Astrocyte (in vitro differentiated cells and primary cell): ENCODE results near the gene HOXD10. TPM values are rescaled to one million over a fixed set of nuclear protein-coding genes. Genes with fewer than 3 reads are reported as not detected.

Experiments used
- DNase-seq: peaks from one replicate; pipeline ENCODE4 v3.0.0-alpha.2; 2010; ENCODE audit warnings: low read depth
- FAIRE-seq: peaks from 2 replicates; lab custom pipeline; 2011; peaks lifted over from hg19 to GRCh38; lab: Jason Lieb, UNC
- H2AFZ ChIP-seq: 2 replicates; pipeline ENCODE4 v1.6.0; 2012; ENCODE audit warnings: low read depth, low read length, inconsistent platforms
- H3K27ac ChIP-seq: 2 replicates; pipeline ENCODE4 v1.5.1; 2011; ENCODE audit warnings: low read depth, low read length, inconsistent platforms
- H3K27me3 ChIP-seq: 2 replicates; pipeline ENCODE4 v1.6.0; 2011; ENCODE audit warnings: low read length, inconsistent platforms; ENCODE audit not compliant: insufficient read depth
- H3K36me3 ChIP-seq: 2 replicates; pipeline ENCODE4 v1.5.1; 2011; ENCODE audit warnings: low read length, inconsistent platforms; ENCODE audit not compliant: insufficient read depth
- H3K4me1 ChIP-seq: 2 replicates; pipeline ENCODE4 v1.5.1; 2011; ENCODE audit warnings: low read length, inconsistent platforms; ENCODE audit not compliant: insufficient read depth
- H3K4me2 ChIP-seq: 2 replicates; pipeline ENCODE4 v1.6.0; 2012; ENCODE audit warnings: low read length, inconsistent platforms
- H3K4me3 ChIP-seq: 2 replicates; pipeline ENCODE4 v1.5.1; 2011; ENCODE audit warnings: low read depth, mild to moderate bottlenecking, low read length, inconsistent platforms; ENCODE audit not compliant: insufficient read depth
- H3K79me2 ChIP-seq: 2 replicates; pipeline ENCODE4 v1.6.0; 2012; ENCODE audit warnings: mild to moderate bottlenecking, low read length, inconsistent platforms; ENCODE audit not compliant: insufficient read depth
- H3K9ac ChIP-seq: 2 replicates; pipeline ENCODE4 v1.6.0; 2012; ENCODE audit warnings: mild to moderate bottlenecking, low read length, inconsistent platforms
- H3K9me3 ChIP-seq: 2 replicates; pipeline ENCODE4 v1.5.1; 2012; ENCODE audit warnings: low read depth, mild to moderate bottlenecking, low read length, inconsistent platforms; ENCODE audit not compliant: insufficient read depth
- H4K20me1 ChIP-seq: 2 replicates; pipeline ENCODE4 v1.6.0; 2012; ENCODE audit warnings: low read length, inconsistent platforms; ENCODE audit not compliant: insufficient read depth
- H3K27ac Mint-ChIP-seq: one replicate; pipeline ENCODE4 v1.8.0; 2021; ENCODE audit warnings: mild to moderate bottlenecking, mixed read lengths; ENCODE audit not compliant: unreplicated experiment
- H3K27me3 Mint-ChIP-seq: one replicate; pipeline ENCODE4 v1.8.0; 2021; ENCODE audit warnings: low read depth, mixed read lengths; ENCODE audit not compliant: unreplicated experiment
- H3K36me3 Mint-ChIP-seq: one replicate; pipeline ENCODE4 v1.8.0; 2021; ENCODE audit warnings: low read depth, mixed read lengths; ENCODE audit not compliant: unreplicated experiment
- H3K4me1 Mint-ChIP-seq: one replicate; pipeline ENCODE4 v1.8.0; 2021; ENCODE audit warnings: low read depth, mixed read lengths; ENCODE audit not compliant: unreplicated experiment
- H3K4me3 Mint-ChIP-seq: one replicate; pipeline ENCODE4 v1.8.0; 2021; ENCODE audit warnings: mild to moderate bottlenecking, moderate library complexity, mixed read lengths; ENCODE audit not compliant: unreplicated experiment
- H3K9me3 Mint-ChIP-seq: one replicate; pipeline ENCODE4 v1.8.0; 2021; ENCODE audit warnings: mild to moderate bottlenecking, mixed read lengths; ENCODE audit not compliant: unreplicated experiment
- CTCF ChIP-seq: IDR thresholded peaks from 2 replicates; pipeline ENCODE4 v1.5.1; 2011; ENCODE audit warnings: low read depth, mild to moderate bottlenecking, inconsistent platforms, low read length, moderate library complexity; ENCODE audit not compliant: insufficient read depth
- EZH2 ChIP-seq: IDR thresholded peaks from 2 replicates; pipeline ENCODE4 v1.6.1; 2012; ENCODE audit warnings: mild to moderate bottlenecking, low read length, inconsistent platforms; ENCODE audit not compliant: insufficient read depth
- total RNA-seq: library from RNA; stranded (reverse); gene quantifications from 2 replicates; pipeline ENCODE4 v1.2.1, GENCODE V29; 2021

HOXD10 gene
- total RNA-seq, 1 donor from 2014 or later, result not detected

GRCh38 chr2:176164611-176165369, 48.2 kb downstream of the HOXD10 start:
- peak; percentile 85 for DNase-seq
- no peak for FAIRE-seq
- no peak overlapping the region for H3K27ac Mint-ChIP-seq
- Histone ChIP-seq H3K27me3 (peaks cover 73% of the 10 kb centered on the region), H3K4me2 (peak overlapping the region; percentile 75), H4K20me1 (no peaks in the 10 kb centered on the region), H2AFZ (peak overlapping the region; percentile 10), H3K9me3 (peaks cover 2% of the 10 kb centered on the region), H3K79me2 (no peaks in the 10 kb centered on the region), H3K27ac (no peak overlapping the region), H3K9ac (peak overlapping the region; percentile 18), H3K4me3 (no peak overlapping the region), H3K4me1 (peaks cover 8% of the 10 kb centered on the region), H3K36me3 (no peaks in the 10 kb centered on the region)
- peaks cover 4% of the 10 kb centered on the region for H3K36me3 Mint-ChIP-seq
- no peak overlapping the region for H3K4me3 Mint-ChIP-seq
- H3K4me1 Mint-ChIP-seq, result no peaks in the 10 kb centered on the region
- TF ChIP-seq CTCF (no peak), EZH2 (peak; percentile 86)
- peaks cover 84% of the 10 kb centered on the region for H3K27me3 Mint-ChIP-seq
- H3K9me3 Mint-ChIP-seq, result peaks cover 32% of the 10 kb centered on the region

GRCh38 chr2:176165370-176166050, 48.9 kb downstream of the HOXD10 start:
- Mint-ChIP-seq H3K9me3 (peaks cover 32% of the 10 kb centered on the region), H3K36me3 (peaks cover 4% of the 10 kb centered on the region), H3K27ac (no peak overlapping the region), H3K4me3 (no peak overlapping the region), H3K27me3 (peaks cover 86% of the 10 kb centered on the region), H3K4me1 (no peaks in the 10 kb centered on the region)
- Histone ChIP-seq H3K9me3 (peaks cover 2% of the 10 kb centered on the region), H3K4me2 (peak overlapping the region; percentile 75), H2AFZ (no peak overlapping the region), H3K4me3 (no peak overlapping the region), H3K79me2 (no peaks in the 10 kb centered on the region), H4K20me1 (no peaks in the 10 kb centered on the region), H3K36me3 (no peaks in the 10 kb centered on the region), H3K27me3 (peaks cover 71% of the 10 kb centered on the region), H3K9ac (no peak overlapping the region), H3K27ac (no peak overlapping the region), H3K4me1 (peaks cover 8% of the 10 kb centered on the region)
- DNase-seq (peak; percentile 77), FAIRE-seq (no peak)
- TF ChIP-seq CTCF, result no peak
- TF ChIP-seq EZH2, result peak; percentile 27

- H3K27me3 Mint-ChIP-seq, result peaks cover 86% of the 10 kb centered on the region
- no peaks in the 10 kb centered on the region for H3K79me2 ChIP-seq
- H3K27ac ChIP-seq, result no peak overlapping the region
- no peak overlapping the region for H3K27ac Mint-ChIP-seq
- H3K36me3 ChIP-seq, result no peaks in the 10 kb centered on the region
- H3K4me1 Mint-ChIP-seq, result no peaks in the 10 kb centered on the region
- no peak overlapping the region for H2AFZ ChIP-seq
- peaks cover 2% of the 10 kb centered on the region for H3K36me3 Mint-ChIP-seq
- DNase-seq (peak; percentile 45), FAIRE-seq (no peak)
- H3K27me3 ChIP-seq, result peaks cover 68% of the 10 kb centered on the region
- peaks cover 2% of the 10 kb centered on the region for H3K9me3 ChIP-seq
- peaks cover 8% of the 10 kb centered on the region for H3K4me1 ChIP-seq
- H4K20me1 ChIP-seq, result no peaks in the 10 kb centered on the region
- H3K9me3 Mint-ChIP-seq, result peaks cover 28% of the 10 kb centered on the region
- TF ChIP-seq CTCF, result no peak
- no peak for TF ChIP-seq EZH2
- no peak overlapping the region for H3K4me2 ChIP-seq
- H3K4me3 ChIP-seq, result no peak overlapping the region
- no peak overlapping the region for H3K4me3 Mint-ChIP-seq
- no peak overlapping the region for H3K9ac ChIP-seq
These were observed 49.7 kb downstream of the HOXD10 start for GRCh38 chr2:176166272-176166671.
